Measurements from ENCODE around the gene SAP30.

- TF ChIP-seq POLR2A (IDR thresholded peaks at IDR 0.05), result no peak
- no peak for TF ChIP-seq CTCF (IDR thresholded peaks at IDR 0.05)
Measured at GRCh38 chr4:173420801-173421200, 50.0 kb downstream of the SAP30 start.

All from uterus (tissue), 2 donors.